HS-27A (cell line): ENCODE measurements around the gene PHACTR4.
A peak's percentile ranks its signal among the peaks of the same experiment; 100 is the strongest.
"Not testable (repeated sequence)": the region's sequence is repeated elsewhere in the genome, so short reads cannot be mapped to it uniquely, and the experiment has no call there.

Experiments used
- DNase-seq: peaks from one replicate; pipeline ENCODE4 v3.0.0-alpha.2; 2012; ENCODE audit warnings: low read depth, missing footprints

The PHACTR4 gene

GRCh38 chr1:28501925-28502324 lies 132.4 kb downstream of the PHACTR4 start:
- no peak for DNase-seq

DNA sequence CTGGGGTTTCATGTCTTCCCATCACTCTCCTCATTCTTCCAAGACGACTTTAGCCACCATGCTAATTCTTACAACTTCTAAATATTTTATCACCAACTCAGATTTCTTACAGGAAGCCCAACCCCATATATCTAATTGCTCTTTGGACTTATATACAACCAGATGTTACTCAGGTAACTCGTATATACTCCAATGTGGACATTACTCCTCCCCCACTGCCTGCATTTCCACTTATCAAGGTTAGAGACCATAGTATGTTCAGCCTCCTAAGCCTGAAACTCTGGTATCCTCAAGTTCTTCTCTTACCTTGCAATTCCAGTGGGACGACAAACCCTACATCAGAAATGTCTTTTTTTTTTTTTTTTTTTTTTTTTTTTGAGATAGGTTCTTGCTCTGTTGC lies 133.6 kb downstream of the PHACTR4 start:
- no peak for DNase-seq

GRCh38 chr1:28505406-28506187 lies 136.1 kb downstream of the PHACTR4 start, which contains the start of gene RCC1:
RCC1 (plus strand) TSS chr1:28506043; CDS start chr1:28529867, 23,824 bp downstream.
- peak; percentile 99 for DNase-seq

DNA sequence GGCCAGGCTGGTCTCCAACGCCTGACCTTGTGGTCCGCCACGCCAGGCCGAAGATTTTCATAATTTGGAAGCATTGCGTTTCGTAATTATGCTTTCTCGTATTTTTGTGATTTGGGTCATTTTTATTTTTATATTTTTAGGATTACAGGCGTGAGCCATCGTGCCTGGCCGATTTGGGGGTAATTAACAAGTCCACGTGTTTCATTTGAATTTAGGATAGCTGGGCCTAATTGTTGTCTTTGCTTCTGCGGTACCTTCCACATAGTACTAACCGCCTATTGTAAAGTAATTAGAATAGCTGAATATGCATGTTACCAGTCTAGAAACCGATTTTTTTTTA lies 137.3 kb downstream of the PHACTR4 start:
- DNase-seq: no peak

- no peak for DNase-seq
Measured at GRCh38 chr1:28507247-28507645, 137.7 kb downstream of the PHACTR4 start.

GRCh38 chr1:28507646-28508434 lies 138.3 kb downstream of the PHACTR4 start:
- DNase-seq: no peak

- DNase-seq: no peak
Measured at GRCh38 chr1:28508435-28508754, 138.9 kb downstream of the PHACTR4 start.

- DNase-seq: no peak
Measured at GRCh38 chr1:28509705-28510272, 140.2 kb downstream of the PHACTR4 start.

DNA sequence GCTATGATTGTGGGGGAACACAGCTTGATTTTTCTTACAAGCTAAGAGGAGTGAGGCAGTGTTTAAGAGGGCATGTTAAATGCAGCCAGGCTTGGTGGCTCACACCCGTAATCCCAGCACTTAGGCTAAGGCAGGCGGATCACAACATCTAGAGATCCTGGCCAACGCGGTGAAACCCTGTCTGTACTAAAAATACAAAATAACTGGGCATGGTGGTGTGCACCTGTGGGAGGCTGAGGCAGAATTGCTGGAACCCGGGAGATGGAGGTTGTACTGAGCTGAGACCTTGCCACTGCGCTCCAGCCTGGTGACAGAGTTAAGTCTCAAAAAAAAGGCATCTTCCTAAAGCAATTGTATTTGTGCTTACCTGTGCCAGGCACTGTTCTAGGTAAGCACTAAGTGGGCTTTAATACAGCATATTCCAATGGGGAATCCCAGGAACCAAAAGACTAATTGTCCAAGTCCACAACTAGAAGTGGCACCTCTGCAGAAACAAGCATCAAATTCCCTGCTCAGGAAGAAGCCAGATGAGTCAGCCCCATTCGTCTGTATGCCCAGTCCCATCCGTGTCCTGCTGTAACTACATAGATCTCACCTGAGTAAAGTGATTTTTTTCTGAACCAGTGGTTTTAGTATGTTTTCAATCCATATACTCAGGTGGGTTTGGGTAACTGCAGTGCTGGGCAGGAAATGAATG lies 140.9 kb downstream of the PHACTR4 start:
- no peak for DNase-seq

DNA sequence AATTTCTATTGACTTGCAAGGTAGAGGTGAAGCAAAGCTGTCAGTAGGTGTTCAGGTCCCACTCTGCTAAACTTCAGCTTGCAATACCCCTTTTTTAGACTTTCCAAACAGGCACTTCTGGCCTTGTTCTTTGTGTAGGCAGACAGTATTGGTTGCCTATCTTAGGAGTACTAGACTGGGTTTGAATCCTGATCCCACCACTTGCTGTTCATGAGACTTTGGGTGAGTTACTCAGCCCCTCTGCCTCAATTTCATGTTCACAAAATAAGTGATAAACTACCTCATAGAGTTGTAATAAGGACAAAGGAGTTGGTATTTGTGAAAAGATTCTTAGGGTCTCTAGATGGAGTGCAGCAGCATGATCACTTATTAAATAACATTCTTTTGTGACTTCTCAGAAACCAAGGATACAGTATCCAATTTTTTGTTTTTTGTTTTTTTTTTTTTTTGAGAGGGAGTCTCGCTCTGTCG lies 141.5 kb downstream of the PHACTR4 start:
- no peak for DNase-seq

GRCh38 chr1:28512058-28512611 lies 142.6 kb downstream of the PHACTR4 start:
- no peak for DNase-seq

DNA sequence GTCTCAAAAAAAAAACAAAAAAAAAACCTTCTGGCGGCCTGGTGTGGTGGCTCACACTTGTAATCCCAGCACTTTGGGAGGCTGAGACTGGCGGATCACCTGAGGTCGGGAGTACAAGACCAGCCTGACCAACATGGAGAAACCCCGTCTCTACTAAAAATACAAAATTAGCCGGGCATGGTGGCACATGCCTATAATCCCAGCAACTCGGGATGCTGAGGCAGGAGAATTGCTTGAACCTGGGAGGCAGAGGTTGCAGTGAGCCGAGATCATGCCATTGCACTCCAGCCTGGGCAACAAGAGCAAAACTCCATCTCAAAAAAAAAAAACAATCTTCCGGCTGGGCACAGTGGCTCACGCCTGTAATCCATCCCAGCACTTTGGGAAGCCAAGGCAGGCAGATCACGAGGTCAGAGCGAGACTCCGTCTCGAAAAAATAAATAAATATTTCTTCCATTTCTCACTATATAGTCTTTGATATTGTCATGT lies 144.9 kb downstream of the PHACTR4 start:
- DNase-seq: not testable (repeated sequence)

GRCh38 chr1:28516518-28516956 lies 147.0 kb downstream of the PHACTR4 start:
- DNase-seq: no peak

GRCh38 chr1:28517649-28517999 lies 148.1 kb downstream of the PHACTR4 start:
- DNase-seq: no peak

DNA sequence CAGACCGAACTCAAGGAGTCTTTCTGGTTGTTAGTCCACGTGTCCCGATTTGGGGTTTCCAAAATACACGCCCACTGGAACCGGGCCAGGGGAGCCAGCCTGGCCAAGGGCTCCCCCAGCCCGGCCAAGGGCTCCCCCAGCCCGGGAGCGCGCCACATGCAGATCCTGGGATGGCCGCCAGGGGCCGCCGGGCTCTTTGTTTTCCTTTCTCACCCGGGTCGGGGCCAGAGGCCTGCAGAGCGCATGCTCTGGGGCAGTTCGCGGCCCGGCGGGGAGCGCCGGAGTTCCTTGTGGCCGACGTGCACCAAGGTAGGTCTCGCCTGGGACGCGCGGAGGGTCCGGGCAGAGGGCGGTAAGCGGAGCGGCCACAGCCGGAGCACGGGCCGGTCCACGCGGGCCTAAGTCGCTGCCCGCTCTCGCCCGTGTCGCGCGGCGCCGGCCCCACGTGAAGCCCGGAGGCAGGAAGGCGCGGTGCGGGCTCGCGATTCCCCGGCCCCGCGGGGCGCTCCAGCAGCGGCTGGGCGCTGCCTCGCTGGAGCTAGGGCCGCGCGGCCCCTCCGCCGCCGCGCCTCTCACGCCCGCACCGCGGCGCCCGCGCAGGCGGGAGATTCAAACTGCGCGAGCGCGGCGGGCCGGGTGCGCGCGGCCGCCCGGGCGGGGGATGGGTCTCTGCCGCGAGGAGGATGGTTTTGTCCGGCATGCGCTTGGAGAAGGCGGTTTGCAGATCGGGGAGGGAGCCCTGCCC lies 148.6 kb downstream of the PHACTR4 start:
- no peak for DNase-seq

- DNase-seq: no peak
Measured at GRCh38 chr1:28518745-28519341, 149.3 kb downstream of the PHACTR4 start.

DNA sequence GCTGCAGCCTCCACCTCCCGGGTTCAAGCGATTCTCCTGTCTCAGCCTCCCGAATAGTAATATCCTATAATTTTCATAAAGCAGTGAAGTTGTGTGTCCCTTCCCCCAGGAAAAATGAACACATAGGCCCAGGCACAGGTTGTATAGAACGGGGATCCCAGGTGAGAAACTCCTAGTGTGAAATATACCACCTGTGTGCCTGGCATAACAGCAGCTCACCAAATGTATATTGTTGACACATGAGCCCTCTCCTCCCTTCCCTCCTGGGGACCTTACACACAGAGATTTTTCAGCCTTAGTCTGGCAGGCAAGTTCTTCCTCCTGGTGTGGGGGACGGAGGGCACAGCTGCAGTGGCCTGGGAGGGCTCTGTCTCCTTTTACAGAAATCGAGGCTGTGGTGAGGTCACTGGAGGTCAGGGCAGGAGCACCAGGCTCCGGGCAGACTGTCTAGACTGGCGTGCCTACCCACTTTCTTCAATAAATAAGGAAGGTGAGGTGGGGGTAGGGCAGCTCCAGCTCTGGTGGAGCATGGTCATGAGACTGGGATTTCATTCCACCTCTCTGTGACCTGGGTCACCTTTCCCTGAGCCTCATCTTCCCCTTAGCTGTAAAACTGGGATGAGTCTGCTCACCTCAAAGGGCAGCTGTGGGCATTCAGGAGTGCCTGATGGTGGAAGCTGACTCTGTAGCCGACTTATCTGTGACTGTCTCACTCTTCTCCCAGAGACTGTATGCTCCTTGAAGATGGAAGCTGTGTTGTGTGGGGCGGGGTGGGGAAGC lies 150.6 kb downstream of the PHACTR4 start:
- DNase-seq: no peak

DNA sequence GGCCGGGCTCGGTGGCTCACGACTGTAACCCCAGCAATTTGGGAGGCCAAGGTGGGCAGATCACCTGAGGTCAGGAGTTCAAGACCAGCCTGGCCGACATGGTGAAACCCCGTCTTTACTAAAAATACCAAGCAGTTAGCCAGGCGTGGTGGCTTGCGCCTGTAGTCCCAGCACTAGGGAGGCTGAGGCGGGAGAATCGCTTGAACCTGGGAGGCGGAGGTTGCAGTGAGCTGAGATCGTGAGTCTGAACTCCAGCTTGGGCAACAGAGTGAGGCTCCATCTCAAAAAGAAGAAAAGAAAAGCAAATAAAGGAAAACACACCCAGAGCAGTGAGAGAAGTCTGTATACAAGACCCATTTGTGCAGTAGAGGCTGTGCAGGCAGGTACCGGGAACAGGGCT lies 151.3 kb downstream of the PHACTR4 start:
- not testable (repeated sequence) for DNase-seq

GRCh38 chr1:28521502-28522164 lies 152.1 kb downstream of the PHACTR4 start:
- no peak for DNase-seq
